ENCODE data around the gene FAH.

FAH gene

GRCh38 chr15:80204231-80204630 is 51.4 kb downstream of the FAH start:
- Histone ChIP-seq H3K9me3 (ENCODE audit: control insufficient read depth in 2 of 2, low read length in 2 of 2) (no peaks in the 10 kb centered on the region), H3K9ac (ENCODE audit: low read depth in 1 of 2, low read length in 2 of 2) (no peak overlapping the region), H3K27me3 (ENCODE audit: control insufficient read depth in 2 of 2, insufficient read depth in 2 of 2, low read length in 2 of 2) (no peaks in the 10 kb centered on the region)

GRCh38 chr15:80207887-80208286 is 55.1 kb downstream of the FAH start:
- no peak overlapping the region for H3K27ac ChIP-seq (ENCODE audit: low read depth in 2 of 2, low read length in 2 of 2)
- H3K27me3 ChIP-seq (ENCODE audit: control insufficient read depth in 2 of 2, insufficient read depth in 2 of 2, low read length in 2 of 2) = no peaks in the 10 kb centered on the region
- H3K4me1 ChIP-seq (ENCODE audit: control insufficient read depth in 2 of 2, insufficient read depth in 2 of 2, low read length in 2 of 2) = peaks cover 0 to 6% of the 10 kb centered on the region in 2 donors
- H3K9ac ChIP-seq (ENCODE audit: low read depth in 1 of 2, low read length in 2 of 2) = no peak overlapping the region
- no peaks in the 10 kb centered on the region for H3K36me3 ChIP-seq (ENCODE audit: control insufficient read depth in 2 of 2, insufficient read depth in 2 of 2, low read length in 2 of 2)
- H3K4me3 ChIP-seq (ENCODE audit: low read length in 2 of 2) = no peak overlapping the region
- no peaks in the 10 kb centered on the region for H3K9me3 ChIP-seq (ENCODE audit: control insufficient read depth in 2 of 2, low read length in 2 of 2)

More at GRCh38 chr15:80204231-80204630, 51.4 kb downstream of the FAH start:
- Histone ChIP-seq H3K36me3 (ENCODE audit: control insufficient read depth in 2 of 2, insufficient read depth in 2 of 2, low read length in 2 of 2) (no peaks in the 10 kb centered on the region), H3K27ac (ENCODE audit: low read depth in 2 of 2, low read length in 2 of 2) (no peak overlapping the region), H3K4me1 (ENCODE audit: control insufficient read depth in 2 of 2, insufficient read depth in 2 of 2, low read length in 2 of 2) (no peaks in the 10 kb centered on the region), H3K4me3 (ENCODE audit: low read length in 2 of 2) (no peak overlapping the region)

- H3K4me1 ChIP-seq (ENCODE audit: control insufficient read depth in 2 of 2, insufficient read depth in 2 of 2, low read length in 2 of 2) = peaks cover 0 to 6% of the 10 kb centered on the region in 2 donors
- no peak overlapping the region for H3K27ac ChIP-seq (ENCODE audit: low read depth in 2 of 2, low read length in 2 of 2)
- H3K9me3 ChIP-seq (ENCODE audit: control insufficient read depth in 2 of 2, low read length in 2 of 2) = no peaks in the 10 kb centered on the region
- H3K27me3 ChIP-seq (ENCODE audit: control insufficient read depth in 2 of 2, insufficient read depth in 2 of 2, low read length in 2 of 2) = no peaks in the 10 kb centered on the region
- H3K9ac ChIP-seq (ENCODE audit: low read depth in 1 of 2, low read length in 2 of 2) = no peak overlapping the region
- H3K36me3 ChIP-seq (ENCODE audit: control insufficient read depth in 2 of 2, insufficient read depth in 2 of 2, low read length in 2 of 2) = no peaks in the 10 kb centered on the region
- H3K4me3 ChIP-seq (ENCODE audit: low read length in 2 of 2) = no peak overlapping the region
These were observed 56.2 kb downstream of the FAH start for GRCh38 chr15:80208758-80209734.

GRCh38 chr15:80210611-80211573 is 58.1 kb downstream of the FAH start:
- H3K27ac ChIP-seq (ENCODE audit: low read depth in 2 of 2, low read length in 2 of 2) = no peak overlapping the region

GRCh38 chr15:80211976-80212375 is 59.2 kb downstream of the FAH start:
- Histone ChIP-seq H3K9ac (ENCODE audit: low read depth in 1 of 2, low read length in 2 of 2) (no peak overlapping the region), H3K27ac (ENCODE audit: low read depth in 2 of 2, low read length in 2 of 2) (no peak overlapping the region), H3K9me3 (ENCODE audit: control insufficient read depth in 2 of 2, low read length in 2 of 2) (no peaks in the 10 kb centered on the region), H3K4me3 (ENCODE audit: low read length in 2 of 2) (no peak overlapping the region), H3K4me1 (ENCODE audit: control insufficient read depth in 2 of 2, insufficient read depth in 2 of 2, low read length in 2 of 2) (peaks cover 0 to 6% of the 10 kb centered on the region in 2 donors), H3K27me3 (ENCODE audit: control insufficient read depth in 2 of 2, insufficient read depth in 2 of 2, low read length in 2 of 2) (no peaks in the 10 kb centered on the region), H3K36me3 (ENCODE audit: control insufficient read depth in 2 of 2, insufficient read depth in 2 of 2, low read length in 2 of 2) (no peaks in the 10 kb centered on the region)

More at GRCh38 chr15:80210611-80211573, 58.1 kb downstream of the FAH start:
- no peak overlapping the region for H3K9ac ChIP-seq (ENCODE audit: low read depth in 1 of 2, low read length in 2 of 2)
- H3K4me1 ChIP-seq (ENCODE audit: control insufficient read depth in 2 of 2, insufficient read depth in 2 of 2, low read length in 2 of 2) = peaks cover 0 to 6% of the 10 kb centered on the region in 2 donors
- H3K27me3 ChIP-seq (ENCODE audit: control insufficient read depth in 2 of 2, insufficient read depth in 2 of 2, low read length in 2 of 2) = no peaks in the 10 kb centered on the region
- no peaks in the 10 kb centered on the region for H3K36me3 ChIP-seq (ENCODE audit: control insufficient read depth in 2 of 2, insufficient read depth in 2 of 2, low read length in 2 of 2)
- H3K4me3 ChIP-seq (ENCODE audit: low read length in 2 of 2) = no peak overlapping the region
- no peaks in the 10 kb centered on the region for H3K9me3 ChIP-seq (ENCODE audit: control insufficient read depth in 2 of 2, low read length in 2 of 2)

GRCh38 chr15:80214910-80215309 is 62.1 kb downstream of the FAH start:
- Histone ChIP-seq H3K27me3 (ENCODE audit: control insufficient read depth in 2 of 2, insufficient read depth in 2 of 2, low read length in 2 of 2) (no peaks in the 10 kb centered on the region), H3K4me3 (ENCODE audit: low read length in 2 of 2) (no peak overlapping the region), H3K36me3 (ENCODE audit: control insufficient read depth in 2 of 2, insufficient read depth in 2 of 2, low read length in 2 of 2) (no peaks in the 10 kb centered on the region), H3K9me3 (ENCODE audit: control insufficient read depth in 2 of 2, low read length in 2 of 2) (no peaks in the 10 kb centered on the region), H3K4me1 (ENCODE audit: control insufficient read depth in 2 of 2, insufficient read depth in 2 of 2, low read length in 2 of 2) (peaks cover 0 to 5% of the 10 kb centered on the region in 2 donors), H3K9ac (ENCODE audit: low read depth in 1 of 2, low read length in 2 of 2) (no peak overlapping the region), H3K27ac (ENCODE audit: low read depth in 2 of 2, low read length in 2 of 2) (no peak overlapping the region)

- H3K4me3 ChIP-seq (ENCODE audit: low read length in 2 of 2) = no peak overlapping the region
- H3K4me1 ChIP-seq (ENCODE audit: control insufficient read depth in 2 of 2, insufficient read depth in 2 of 2, low read length in 2 of 2) = no peaks in the 10 kb centered on the region
- H3K9me3 ChIP-seq (ENCODE audit: control insufficient read depth in 2 of 2, low read length in 2 of 2) = no peaks in the 10 kb centered on the region
- H3K27me3 ChIP-seq (ENCODE audit: control insufficient read depth in 2 of 2, insufficient read depth in 2 of 2, low read length in 2 of 2) = no peaks in the 10 kb centered on the region
- H3K36me3 ChIP-seq (ENCODE audit: control insufficient read depth in 2 of 2, insufficient read depth in 2 of 2, low read length in 2 of 2) = no peaks in the 10 kb centered on the region
- no peak overlapping the region for H3K27ac ChIP-seq (ENCODE audit: low read depth in 2 of 2, low read length in 2 of 2)
- H3K9ac ChIP-seq (ENCODE audit: low read depth in 1 of 2, low read length in 2 of 2) = no peak overlapping the region
These were observed 63.3 kb downstream of the FAH start for GRCh38 chr15:80216141-80216540.

- no peaks in the 10 kb centered on the region for H3K36me3 ChIP-seq (ENCODE audit: control insufficient read depth in 2 of 2, insufficient read depth in 2 of 2, low read length in 2 of 2)
These were observed 64.1 kb downstream of the FAH start for GRCh38 chr15:80216911-80217310.

GRCh38 chr15:80217327-80217900 is 64.6 kb downstream of the FAH start:
- Histone ChIP-seq H3K36me3 (ENCODE audit: control insufficient read depth in 2 of 2, insufficient read depth in 2 of 2, low read length in 2 of 2) (no peaks in the 10 kb centered on the region), H3K4me1 (ENCODE audit: control insufficient read depth in 2 of 2, insufficient read depth in 2 of 2, low read length in 2 of 2) (no peaks in the 10 kb centered on the region), H3K9me3 (ENCODE audit: control insufficient read depth in 2 of 2, low read length in 2 of 2) (no peaks in the 10 kb centered on the region), H3K9ac (ENCODE audit: low read depth in 1 of 2, low read length in 2 of 2) (no peak overlapping the region), H3K27ac (ENCODE audit: low read depth in 2 of 2, low read length in 2 of 2) (no peak overlapping the region), H3K4me3 (ENCODE audit: low read length in 2 of 2) (no peak overlapping the region), H3K27me3 (ENCODE audit: control insufficient read depth in 2 of 2, insufficient read depth in 2 of 2, low read length in 2 of 2) (no peaks in the 10 kb centered on the region)

More at GRCh38 chr15:80216911-80217310, 64.1 kb downstream of the FAH start:
- H3K27ac ChIP-seq (ENCODE audit: low read depth in 2 of 2, low read length in 2 of 2) = no peak overlapping the region
- H3K4me3 ChIP-seq (ENCODE audit: low read length in 2 of 2) = no peak overlapping the region
- H3K4me1 ChIP-seq (ENCODE audit: control insufficient read depth in 2 of 2, insufficient read depth in 2 of 2, low read length in 2 of 2) = no peaks in the 10 kb centered on the region
- H3K27me3 ChIP-seq (ENCODE audit: control insufficient read depth in 2 of 2, insufficient read depth in 2 of 2, low read length in 2 of 2) = no peaks in the 10 kb centered on the region
- H3K9me3 ChIP-seq (ENCODE audit: control insufficient read depth in 2 of 2, low read length in 2 of 2) = no peaks in the 10 kb centered on the region
- H3K9ac ChIP-seq (ENCODE audit: low read depth in 1 of 2, low read length in 2 of 2) = no peak overlapping the region
